Heart right ventricle (tissue), 16 donors: ENCODE results near the gene USB1. TPM values are rescaled to one million over a fixed set of nuclear protein-coding genes. Genes with fewer than 3 reads are reported as not detected.

Experiments used
- ATAC-seq, 8 donors: fragments of 200-7000 bp; cut with Tn5 transposase; one replicate each; pipeline ENCODE4 v1.9.1; 2020; ENCODE audit warnings: mild to moderate bottlenecking in 8 of 8, moderate library complexity in 8 of 8, moderate number of reproducible peaks in 1 of 8
- DNase-seq, 2 donors: peaks; one replicate each; pipeline ENCODE4 v3.0.0-alpha.2; 2020
- H3K27ac ChIP-seq, 10 donors: fragments of 200-600 bp; sonication (generic) in 2 of 10; one replicate each; pipeline versions ENCODE4 v1.5.0 to v1.8.0; 2020 to 2022; ENCODE audit warnings: mild to moderate bottlenecking in 3 of 10
- H3K27me3 ChIP-seq, 7 donors: fragments of 200-600 bp; one replicate each; pipeline ENCODE4 v1.8.0; 2021 to 2022; ENCODE audit warnings: mild to moderate bottlenecking in 2 of 7
- H3K36me3 ChIP-seq, 9 donors: fragments of 200-600 bp; sonication (generic) in 1 of 9; one replicate each; pipeline versions ENCODE4 v1.5.0 to v1.8.0; 2020 to 2022; ENCODE audit warnings: mild to moderate bottlenecking in 2 of 9
- H3K4me1 ChIP-seq, 9 donors: fragments of 200-600 bp; sonication (generic) in 1 of 9; one replicate each; pipeline versions ENCODE4 v1.5.0 to v1.8.0; 2020 to 2022; ENCODE audit warnings: mild to moderate bottlenecking in 4 of 9
- H3K4me3 ChIP-seq, 10 donors: fragments of 200-600 bp; sonication (generic) in 2 of 10; one replicate each; pipeline versions ENCODE4 v1.5.0 to v1.8.0; 2020 to 2022; ENCODE audit warnings: mild to moderate bottlenecking in 7 of 10, moderate library complexity in 2 of 10
- H3K9me3 ChIP-seq, 11 donors: fragments of 200-600 bp in 10 of 11; sonication (generic) in 2 of 11; one replicate each; pipeline versions ENCODE4 v1.5.0 to v1.8.0; 2013 to 2022; ENCODE audit warnings: mild to moderate bottlenecking in 2 of 11, control low read depth in 1 of 11, moderate library complexity in 1 of 11
- WGBS, 2 donors: extraction: QIAGEN DNeasy Blood & Tissue Kit; methylation state at CpG; one replicate each; pipeline ENCODE4 v1.1.7; 2013; ENCODE audit warnings: inconsistent platforms in 1 of 2; 5-methylcytosine and 5-hydroxymethylcytosine counted together
- intact Hi-C, 10 donors: fragments of 100-400 bp; cut with DNase I; formaldehyde crosslinking; loops; one replicate each; pipeline versions ENCODE4 v1.11.1 to v1.14.2; 2022
- polyA plus RNA-seq, 2 donors: library from polyadenylated mRNA; stranded (reverse); fragments of 200-250 nt; gene quantifications; one replicate each; pipeline ENCODE4 v1.2.3, GENCODE V29; 2013
- total RNA-seq, 10 donors: library from RNA; stranded (reverse); fragmentation: NEBNext Ultra II Directional in 3 of 10; extraction: Animal tissue kit (Norgen Biotek cat#: 25700) in 3 of 10; gene quantifications; one replicate each; pipeline versions ENCODE4 v1.2.1 to v1.2.4, GENCODE V29; 2021 to 2023
- TF ChIP-seq, protein P1 (sequence below), 9 donors: fragments of 200-600 bp; sonication (generic) in 2 of 9; IDR thresholded peaks; one replicate each; pipeline versions ENCODE4 v1.5.0 to v1.8.0; 2021 to 2022; ENCODE audit warnings: antibody characterized with exemption in 9 of 9, mild to moderate bottlenecking in 5 of 9, moderate library complexity in 1 of 9
- donor health status: Arrhythmogenic right ventricular cardiomyopathy.
- donor health status: ischemic (EF 13 %, LVEDD 7.1; RV severe dilation, severe dysfunction).
- donor health status: healthy with polysubstance abuse.
- donor health status: DM: no; HTN: yes; CAD: no.
- donor health status: DM: no; HTN: no; CAD: no.
- donor health status: ischemic (EF 25% LVEDD 6.9; RV normal size, moderate dysfunction).
- donor health status: ischemic (EF 25% LVEDD 5.7; RV mildly dilated, moderate dysfunction).
- donor health status: healthy.
- donor health status: DM: yes; HTN: yes; CAD: no.
- donor health status: Ischemic cardiomyopathy.
- donor health status: ischemic (EF 35%, LVEDD 5.7; RV mildly dilated, moderate dysfunction).
- donor health status: nonischemic (EF 11% LVEDD 7.7; RV severe dilation, severe dysfunction).
- donor health status: DM: yes; HTN: yes; CAD: no.
- donor health status: PGD.
- donor health status: ischemic (EF 29% LVEDD 5.4; RV normal size, mild dysfunction).
- donor health status: nonischemic (EF 23%, LVEDD 6.1; RV moderate dilation, normal function).

Gene USB1
- total and polyA plus RNA-seq, 12 donors, result 21.1 to 44.3 (median 31.5) TPM

- no peaks in the 10 kb centered on the region for H3K9me3 ChIP-seq
- WGBS, 2 donors, result 73 to 88% methylated on average over 7 of the region's 7 CpGs
- ATAC-seq, result no peak
- peaks cover 0 to 57% (median 0%) of the 10 kb centered on the region in 9 donors for H3K36me3 ChIP-seq
- intact Hi-C loops, result no loop called here
- no peaks in the 10 kb centered on the region for H3K27me3 ChIP-seq
- no peak overlapping the region for H3K27ac ChIP-seq
- peaks cover 11 to 41% (median 33%) of the 10 kb centered on the region in 9 donors for H3K4me1 ChIP-seq
- H3K4me3 ChIP-seq, result no peak overlapping the region
- TF ChIP-seq, protein P1, sequence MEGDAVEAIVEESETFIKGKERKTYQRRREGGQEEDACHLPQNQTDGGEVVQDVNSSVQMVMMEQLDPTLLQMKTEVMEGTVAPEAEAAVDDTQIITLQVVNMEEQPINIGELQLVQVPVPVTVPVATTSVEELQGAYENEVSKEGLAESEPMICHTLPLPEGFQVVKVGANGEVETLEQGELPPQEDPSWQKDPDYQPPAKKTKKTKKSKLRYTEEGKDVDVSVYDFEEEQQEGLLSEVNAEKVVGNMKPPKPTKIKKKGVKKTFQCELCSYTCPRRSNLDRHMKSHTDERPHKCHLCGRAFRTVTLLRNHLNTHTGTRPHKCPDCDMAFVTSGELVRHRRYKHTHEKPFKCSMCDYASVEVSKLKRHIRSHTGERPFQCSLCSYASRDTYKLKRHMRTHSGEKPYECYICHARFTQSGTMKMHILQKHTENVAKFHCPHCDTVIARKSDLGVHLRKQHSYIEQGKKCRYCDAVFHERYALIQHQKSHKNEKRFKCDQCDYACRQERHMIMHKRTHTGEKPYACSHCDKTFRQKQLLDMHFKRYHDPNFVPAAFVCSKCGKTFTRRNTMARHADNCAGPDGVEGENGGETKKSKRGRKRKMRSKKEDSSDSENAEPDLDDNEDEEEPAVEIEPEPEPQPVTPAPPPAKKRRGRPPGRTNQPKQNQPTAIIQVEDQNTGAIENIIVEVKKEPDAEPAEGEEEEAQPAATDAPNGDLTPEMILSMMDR (IDR thresholded peaks at IDR 0.05), result no peak
- no peak for DNase-seq
Measured at GRCh38 chr16:58018803-58019202, 17.6 kb downstream of the USB1 start.

DNA sequence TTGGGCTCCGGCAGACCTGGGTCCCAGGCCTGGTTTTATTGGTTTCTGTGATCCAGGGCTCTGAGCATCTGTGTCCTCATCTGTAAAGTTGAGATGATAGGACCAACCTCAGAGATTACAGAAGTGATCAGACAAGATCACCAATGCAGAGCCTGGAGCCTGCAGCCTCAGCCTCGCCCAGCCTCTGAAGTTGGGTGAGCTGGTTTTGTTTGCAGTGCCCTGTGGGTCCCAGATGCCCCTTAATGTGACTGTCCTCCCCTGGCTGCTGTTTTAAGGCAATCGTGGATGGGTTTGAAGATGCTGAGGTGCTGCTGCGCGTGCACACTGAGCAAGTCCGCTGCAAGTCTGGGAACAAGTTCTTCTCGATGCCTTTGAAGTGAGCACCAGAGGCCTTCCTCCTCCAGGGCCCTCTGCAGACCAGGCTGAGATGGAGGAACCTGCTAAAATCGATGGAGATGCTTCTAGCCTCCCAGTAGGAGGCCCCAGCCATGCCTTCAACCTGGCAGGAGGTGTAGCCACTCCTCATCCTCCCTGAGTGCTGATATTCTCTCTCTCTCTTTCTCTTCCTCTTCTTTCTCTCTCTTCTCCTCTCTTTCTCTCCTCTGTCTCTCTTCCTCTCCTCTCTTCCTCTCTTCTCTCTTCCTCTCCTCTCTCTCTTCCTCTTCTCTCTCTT lies 18.8 kb downstream of the USB1 start:
- 81 to 83% methylated on average over 8 of the region's 8 CpGs for WGBS, 2 donors

DNA sequence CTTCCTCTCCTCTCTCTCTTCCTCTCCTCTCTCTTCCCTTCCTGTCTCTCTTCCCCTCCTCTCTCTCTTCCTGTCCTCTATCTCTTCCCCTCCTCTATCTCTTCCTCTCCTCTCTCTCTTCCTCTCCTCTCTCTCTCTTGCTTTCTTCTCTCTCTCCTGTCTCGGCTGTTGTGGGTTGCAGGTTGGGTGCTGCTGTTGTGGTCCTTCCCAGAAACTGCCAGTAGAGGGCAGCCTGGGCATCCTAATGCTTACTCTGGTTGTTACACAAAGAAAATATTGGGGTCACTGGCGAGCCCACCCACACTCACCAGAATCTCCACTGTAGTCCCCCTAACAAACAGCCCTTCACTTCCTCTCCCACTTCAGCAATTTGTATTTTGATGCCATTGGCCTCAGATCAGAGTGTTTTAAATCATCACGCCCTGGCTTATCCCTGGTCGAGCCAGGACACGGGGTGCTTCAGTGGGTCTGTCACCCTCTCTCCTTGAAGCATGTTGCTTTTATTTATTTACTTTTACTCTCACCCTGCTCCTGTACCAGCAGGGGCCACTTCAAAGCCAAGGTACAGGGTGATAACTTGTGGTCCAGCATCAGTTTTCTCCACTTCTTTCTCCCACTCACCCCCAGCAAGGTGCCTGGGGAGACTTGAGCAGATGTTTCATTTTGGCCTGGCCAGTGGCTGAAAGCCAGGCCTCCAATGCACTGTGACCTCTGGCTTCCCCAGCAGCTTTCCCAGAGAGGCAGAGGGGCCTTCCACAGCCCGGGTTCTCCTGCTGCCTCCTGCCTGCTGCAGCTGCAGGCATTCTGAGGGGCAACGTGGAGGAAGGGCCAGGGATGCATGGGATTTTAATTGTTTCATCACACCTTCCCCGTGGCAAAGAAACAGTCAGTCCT lies 19.7 kb downstream of the USB1 start:
- Histone ChIP-seq H3K4me1 (peaks cover 17 to 58% (median 47%) of the 10 kb centered on the region in 9 donors), H3K36me3 (peaks cover 0 to 39% (median 0%) of the 10 kb centered on the region in 9 donors), H3K4me3 (no peak overlapping the region), H3K27ac (peak overlapping the region in 1 of 10 donors; percentile 36), H3K9me3 (no peaks in the 10 kb centered on the region), H3K27me3 (peaks cover 0 to 20% (median 0%) of the 10 kb centered on the region in 7 donors)
- 49 to 52% methylated on average over 8 of the region's 8 CpGs for WGBS, 2 donors
- TF ChIP-seq, protein P1 (IDR thresholded peaks at IDR 0.05), result peak; percentile 64 to 88 (median 83)
- intact Hi-C loops, result loop anchor here (1.0 to 10.0 kb wide), 7 partner anchors 100 to 176 kb away; partner anchors contain the start of genes CSNK2A2 (in 5 of the 10) and CFAP20 (in 1 of the 10)
- peak; percentile 66 to 75 for DNase-seq
- ATAC-seq, result peak in 4 of 8 donors; percentile 22 to 37 (median 30)

More for the DNA sequence above, 18.8 kb downstream of the USB1 start:
- Histone ChIP-seq H3K4me3 (no peak overlapping the region), H3K27ac (no peak overlapping the region), H3K9me3 (no peaks in the 10 kb centered on the region), H3K27me3 (peaks cover 0 to 11% (median 0%) of the 10 kb centered on the region in 7 donors), H3K4me1 (peaks cover 17 to 53% (median 43%) of the 10 kb centered on the region in 9 donors), H3K36me3 (peaks cover 0 to 46% (median 0%) of the 10 kb centered on the region in 9 donors)
- intact Hi-C loops, result loop anchor here in 9 of 10 donors (1.0 to 10.0 kb wide), 7 partner anchors 101 to 177 kb away; partner anchors contain the start of genes CSNK2A2 (in 5 of the 9) and CFAP20 (in 1 of the 9)
- TF ChIP-seq, protein P1 (IDR thresholded peaks at IDR 0.05), result no peak
- ATAC-seq (no peak), DNase-seq (no peak)
